Measurements from ENCODE around the gene DHRS7. TPM values are rescaled to one million over a fixed set of nuclear protein-coding genes. Genes with fewer than 3 reads are reported as not detected.

The DHRS7 gene
- polyA plus RNA-seq, 1 of the 3 experiments (the other 2 are of a cell fraction) = 88.7 TPM

DNA sequence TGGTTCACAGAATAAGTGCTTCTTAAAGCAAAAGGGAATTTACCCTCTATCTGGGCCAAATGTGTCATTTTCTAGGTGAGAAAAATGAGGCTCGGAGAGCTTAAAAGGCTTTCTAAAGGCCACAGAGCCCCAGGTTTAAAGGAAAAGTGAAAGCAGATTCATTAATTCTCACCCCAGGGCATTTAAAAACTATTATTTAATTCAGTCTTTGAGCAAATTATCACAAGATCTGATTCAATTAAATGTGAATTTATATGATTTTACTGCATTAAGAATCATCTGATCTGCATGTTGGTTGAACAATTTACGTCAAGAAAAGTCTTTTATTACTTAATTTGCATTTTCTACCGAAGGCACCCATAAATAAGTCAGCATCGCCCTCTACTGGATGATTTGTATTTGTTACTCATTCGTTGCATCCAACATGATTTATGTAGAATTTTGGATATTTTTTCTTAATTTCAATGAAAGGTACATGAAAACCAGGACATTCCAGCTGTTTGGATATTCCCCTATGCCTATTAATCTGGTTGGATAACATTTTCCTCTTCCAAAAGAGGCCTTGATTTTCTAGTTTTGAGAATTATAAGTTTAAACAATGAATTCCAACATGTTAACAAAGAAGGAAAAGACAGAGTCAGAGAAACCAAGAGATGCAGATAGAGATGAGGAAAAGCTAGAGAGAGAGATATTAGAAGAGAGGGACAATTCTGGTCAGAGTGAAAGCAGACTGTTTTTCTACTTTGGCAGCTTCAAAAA lies 19.1 kb upstream of the DHRS7 start (continued):
- TF ChIP-seq, protein P1, sequence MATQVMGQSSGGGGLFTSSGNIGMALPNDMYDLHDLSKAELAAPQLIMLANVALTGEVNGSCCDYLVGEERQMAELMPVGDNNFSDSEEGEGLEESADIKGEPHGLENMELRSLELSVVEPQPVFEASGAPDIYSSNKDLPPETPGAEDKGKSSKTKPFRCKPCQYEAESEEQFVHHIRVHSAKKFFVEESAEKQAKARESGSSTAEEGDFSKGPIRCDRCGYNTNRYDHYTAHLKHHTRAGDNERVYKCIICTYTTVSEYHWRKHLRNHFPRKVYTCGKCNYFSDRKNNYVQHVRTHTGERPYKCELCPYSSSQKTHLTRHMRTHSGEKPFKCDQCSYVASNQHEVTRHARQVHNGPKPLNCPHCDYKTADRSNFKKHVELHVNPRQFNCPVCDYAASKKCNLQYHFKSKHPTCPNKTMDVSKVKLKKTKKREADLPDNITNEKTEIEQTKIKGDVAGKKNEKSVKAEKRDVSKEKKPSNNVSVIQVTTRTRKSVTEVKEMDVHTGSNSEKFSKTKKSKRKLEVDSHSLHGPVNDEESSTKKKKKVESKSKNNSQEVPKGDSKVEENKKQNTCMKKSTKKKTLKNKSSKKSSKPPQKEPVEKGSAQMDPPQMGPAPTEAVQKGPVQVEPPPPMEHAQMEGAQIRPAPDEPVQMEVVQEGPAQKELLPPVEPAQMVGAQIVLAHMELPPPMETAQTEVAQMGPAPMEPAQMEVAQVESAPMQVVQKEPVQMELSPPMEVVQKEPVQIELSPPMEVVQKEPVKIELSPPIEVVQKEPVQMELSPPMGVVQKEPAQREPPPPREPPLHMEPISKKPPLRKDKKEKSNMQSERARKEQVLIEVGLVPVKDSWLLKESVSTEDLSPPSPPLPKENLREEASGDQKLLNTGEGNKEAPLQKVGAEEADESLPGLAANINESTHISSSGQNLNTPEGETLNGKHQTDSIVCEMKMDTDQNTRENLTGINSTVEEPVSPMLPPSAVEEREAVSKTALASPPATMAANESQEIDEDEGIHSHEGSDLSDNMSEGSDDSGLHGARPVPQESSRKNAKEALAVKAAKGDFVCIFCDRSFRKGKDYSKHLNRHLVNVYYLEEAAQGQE (IDR thresholded peaks at IDR 0.05; ENCODE audit: low read depth, low read length) = no peak
- no peak for TF ChIP-seq MEF2A (IDR thresholded peaks at IDR 0.05; ENCODE audit: borderline replicate concordance, low read depth)
- TF ChIP-seq RFX5 (IDR thresholded peaks at IDR 0.05; ENCODE audit: low read length) = no peak
- no peak for TF ChIP-seq YY1 (IDR thresholded peaks at IDR 0.05; ENCODE audit: low read depth)
- TF ChIP-seq, protein P2, sequence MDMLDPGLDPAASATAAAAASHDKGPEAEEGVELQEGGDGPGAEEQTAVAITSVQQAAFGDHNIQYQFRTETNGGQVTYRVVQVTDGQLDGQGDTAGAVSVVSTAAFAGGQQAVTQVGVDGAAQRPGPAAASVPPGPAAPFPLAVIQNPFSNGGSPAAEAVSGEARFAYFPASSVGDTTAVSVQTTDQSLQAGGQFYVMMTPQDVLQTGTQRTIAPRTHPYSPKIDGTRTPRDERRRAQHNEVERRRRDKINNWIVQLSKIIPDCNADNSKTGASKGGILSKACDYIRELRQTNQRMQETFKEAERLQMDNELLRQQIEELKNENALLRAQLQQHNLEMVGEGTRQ (IDR thresholded peaks at IDR 0.05; ENCODE audit: borderline replicate concordance, low read depth, low read length) = no peak
- TF ChIP-seq FOSL2 (IDR thresholded peaks at IDR 0.05; ENCODE audit: borderline replicate concordance, low read depth) = no peak
- no peak for TF ChIP-seq POLR2AphosphoS5 (IDR thresholded peaks at IDR 0.05; ENCODE audit: low read depth, low read length)
- TF ChIP-seq ELF1 (IDR thresholded peaks at IDR 0.05) = no peak
- TF ChIP-seq, protein P3, sequence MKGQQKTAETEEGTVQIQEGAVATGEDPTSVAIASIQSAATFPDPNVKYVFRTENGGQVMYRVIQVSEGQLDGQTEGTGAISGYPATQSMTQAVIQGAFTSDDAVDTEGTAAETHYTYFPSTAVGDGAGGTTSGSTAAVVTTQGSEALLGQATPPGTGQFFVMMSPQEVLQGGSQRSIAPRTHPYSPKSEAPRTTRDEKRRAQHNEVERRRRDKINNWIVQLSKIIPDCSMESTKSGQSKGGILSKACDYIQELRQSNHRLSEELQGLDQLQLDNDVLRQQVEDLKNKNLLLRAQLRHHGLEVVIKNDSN (IDR thresholded peaks at IDR 0.05; ENCODE audit: borderline replicate concordance, low read depth) = no peak
- TF ChIP-seq SIN3A (IDR thresholded peaks at IDR 0.05; ENCODE audit: borderline replicate concordance, low read depth, low read length) = no peak

DNA sequence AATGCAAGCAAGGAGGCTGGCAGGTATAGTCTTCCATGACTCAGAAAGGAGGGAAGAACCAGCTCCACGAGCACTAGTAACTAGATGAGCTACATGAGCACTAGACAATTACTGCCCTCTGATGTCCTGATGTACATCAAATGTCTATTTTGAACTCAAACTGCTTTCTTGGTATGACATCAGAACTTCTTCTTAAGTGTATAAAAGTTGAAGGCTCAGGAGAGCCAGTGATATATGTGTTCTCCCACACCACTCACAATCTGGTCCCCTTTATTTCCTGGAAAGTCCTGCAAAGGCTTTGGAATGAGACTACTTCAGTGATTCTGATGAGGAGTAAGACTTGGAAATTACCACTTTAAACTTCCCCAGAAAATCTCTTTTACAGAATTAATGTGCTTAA lies 18.5 kb upstream of the DHRS7 start:
- DNase-seq = no peak
- Histone ChIP-seq H4K20me1 (ENCODE audit: insufficient read depth) (no peaks in the 10 kb centered on the region), H3K4me2 (peak overlapping the region; percentile 80), H3K9ac (peak overlapping the region; percentile 39; the same call in 1 of the 2 replicates), H3K36me3 (replicated peaks in 1 of 2; ENCODE audit: control insufficient read depth in 1 of 2, insufficient read depth in 2 of 2, low read length in 1 of 2) (no peaks in the 10 kb centered on the region), H3K9me3 (no peaks in the 10 kb centered on the region), H3K27me3 (ENCODE audit: insufficient read depth) (no peaks in the 10 kb centered on the region), H3K4me1 (ENCODE audit: control insufficient read depth in 1 of 2, insufficient read depth in 2 of 2, low read depth in 1 of 2, low read length in 1 of 2) (peaks cover 6 to 8% of the 10 kb centered on the region in 2 experiments; a peak in 2 of 4 replicates), H3K9me2 (no peaks in the 10 kb centered on the region), H3K79me2 (ENCODE audit: insufficient read depth) (no peaks in the 10 kb centered on the region), H3K4me3 (ENCODE audit: low read depth in 2 of 2, low read length in 1 of 2) (peak overlapping the region; percentile 40 to 61; a peak in 3 of 4 replicates), H3F3A (replicated peaks; ENCODE audit: insufficient read depth) (no peaks in the 10 kb centered on the region), H3K27ac (ENCODE audit: low read depth in 2 of 2, low read length in 1 of 2) (no peak overlapping the region; a peak in 1 of 4 replicates), H2AFZ (ENCODE audit: low read depth) (peak overlapping the region; percentile 96)
- POLR2A ChIA-PET = interaction anchor here (1.0 kb wide), 1 partner anchor 65 kb away, joined by 3 read pairs; the partner anchor contains the start of gene PPM1A
- CTCF ChIA-PET = interaction anchor here (0.6 to 8.4 kb wide), 27 partner anchors 11 to 676 kb away, joined by 3 to 110 read pairs (median 8); partner anchors contain the start of genes DHRS7, LRRC9, PCNX4 and SIX6
- WGBS (ENCODE audit: low lambda C conversion rate) = 60% methylated on average over 1 of the region's 1 CpG
- TF ChIP-seq NFIC (IDR thresholded peaks at IDR 0.05; ENCODE audit: borderline replicate concordance) = no peak

All from SK-N-SH (cell line).